Measurements from ENCODE around the gene ISX. TPM values are rescaled to one million over a fixed set of nuclear protein-coding genes. Genes with fewer than 3 reads are reported as not detected.
"Not testable (repeated sequence)": the region's sequence is repeated elsewhere in the genome, so short reads cannot be mapped to it uniquely, and the experiment has no call there.

The ISX gene
- polyA plus RNA-seq, 6 donors from 2014 or later, result not detected

DNA sequence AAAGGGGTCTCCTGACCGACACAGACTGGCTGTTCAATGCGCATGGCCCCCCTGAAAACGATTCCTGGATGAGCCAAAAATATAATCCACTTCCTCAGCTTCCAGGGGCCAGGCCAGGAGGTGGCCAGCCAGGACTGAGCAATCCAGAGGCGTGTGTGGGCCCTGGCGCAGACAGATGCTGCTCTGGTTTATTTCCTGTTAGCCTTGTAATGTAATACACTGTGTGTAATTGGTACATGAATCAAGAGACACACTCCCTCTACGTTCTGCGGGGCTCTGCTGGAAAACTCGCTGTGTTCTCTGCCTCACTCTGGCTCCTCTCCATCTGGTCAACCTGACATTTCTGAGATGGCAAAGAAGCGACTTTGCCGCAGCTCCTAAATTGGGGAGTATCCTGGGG lies 26.3 kb upstream of the ISX start:
- no peaks in the 10 kb centered on the region for H3K36me3 Mint-ChIP-seq

DNA sequence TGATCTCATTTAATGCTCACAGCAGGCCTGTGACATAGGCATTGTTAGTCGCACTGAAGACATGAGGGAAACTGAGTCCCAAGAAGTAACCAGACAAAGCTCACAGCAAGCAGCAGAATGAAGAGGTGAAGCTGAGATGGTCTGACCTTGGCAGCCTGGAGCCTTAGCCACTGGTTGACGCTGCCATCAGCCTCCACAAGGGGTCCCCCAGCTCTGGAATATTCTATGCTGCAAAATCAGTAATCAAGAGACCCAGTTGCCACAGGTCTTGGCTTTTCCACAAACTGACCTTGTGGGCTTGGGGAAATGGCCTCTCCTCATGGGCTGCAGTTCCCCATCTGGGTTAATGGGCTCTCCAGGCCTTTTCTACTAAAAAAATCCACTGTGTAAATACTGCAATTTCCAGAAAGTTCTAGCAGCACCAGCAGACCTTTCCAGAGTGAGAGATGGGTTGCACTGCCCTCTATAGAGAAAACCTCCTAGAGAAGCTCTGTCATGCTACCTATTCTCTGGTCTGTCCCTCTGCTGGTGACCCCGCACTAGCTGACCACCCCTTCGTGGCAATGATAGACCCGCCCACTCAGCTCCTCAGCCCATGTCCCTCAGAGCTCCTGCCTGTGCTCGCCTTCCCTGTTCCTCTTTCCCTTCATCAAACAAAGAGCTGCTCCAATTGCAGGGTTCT lies 22.6 kb upstream of the ISX start:
- H3K27ac Mint-ChIP-seq, result no peak overlapping the region
- peaks cover 17 to 38% (median 26%) of the 10 kb centered on the region in 3 donors for H3K27me3 Mint-ChIP-seq
- DNase-seq (no peak), ATAC-seq (ENCODE audit: low read depth in 2 of 2) (no peak)
- no peak overlapping the region for H3K4me3 Mint-ChIP-seq
- H3K36me3 Mint-ChIP-seq, result no peaks in the 10 kb centered on the region
- no peaks in the 10 kb centered on the region for H3K4me1 Mint-ChIP-seq
- H3K9me3 Mint-ChIP-seq, result peaks cover 0 to 8% (median 2%) of the 10 kb centered on the region in 7 donors

More for the DNA sequence above, 26.3 kb upstream of the ISX start:
- H3K4me1 Mint-ChIP-seq, result no peaks in the 10 kb centered on the region
- no peak for ATAC-seq (ENCODE audit: low read depth in 2 of 2)
- peak overlapping the region in 1 of 6 donors; percentile 59 for H3K27ac Mint-ChIP-seq
- H3K27me3 Mint-ChIP-seq, result peaks cover 19 to 46% (median 21%) of the 10 kb centered on the region in 3 donors
- no peak overlapping the region for H3K4me3 Mint-ChIP-seq
- H3K9me3 Mint-ChIP-seq, result peaks cover 0 to 2% (median 0%) of the 10 kb centered on the region in 7 donors
- DNase-seq, result no peak

DNA sequence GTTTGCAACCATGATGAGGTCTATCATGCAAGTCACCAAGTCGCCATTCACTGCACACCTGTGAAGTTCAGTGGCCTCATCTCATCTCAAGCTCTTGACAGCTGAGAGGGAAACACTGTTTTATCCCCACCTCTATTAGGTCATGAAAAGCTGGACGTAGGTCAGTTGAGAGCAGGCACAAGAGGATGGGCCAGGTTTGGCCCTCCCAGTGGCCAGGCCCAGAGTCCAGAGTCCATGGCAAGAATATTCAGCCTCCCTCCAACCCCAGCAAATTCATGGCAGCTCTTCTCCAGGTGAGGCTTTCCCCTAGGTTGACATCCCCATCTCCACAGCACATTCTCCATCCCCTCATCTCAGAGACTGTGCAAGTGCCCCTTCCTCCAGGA lies 22.0 kb upstream of the ISX start:
- Mint-ChIP-seq H3K27ac (no peak overlapping the region), H3K4me1 (no peaks in the 10 kb centered on the region), H3K27me3 (peaks cover 17 to 38% (median 29%) of the 10 kb centered on the region in 3 donors), H3K9me3 (peaks cover 0 to 11% (median 2%) of the 10 kb centered on the region in 7 donors), H3K36me3 (no peaks in the 10 kb centered on the region), H3K4me3 (no peak overlapping the region)
- ATAC-seq (ENCODE audit: low read depth in 2 of 2) (no peak), DNase-seq (no peak)

DNA sequence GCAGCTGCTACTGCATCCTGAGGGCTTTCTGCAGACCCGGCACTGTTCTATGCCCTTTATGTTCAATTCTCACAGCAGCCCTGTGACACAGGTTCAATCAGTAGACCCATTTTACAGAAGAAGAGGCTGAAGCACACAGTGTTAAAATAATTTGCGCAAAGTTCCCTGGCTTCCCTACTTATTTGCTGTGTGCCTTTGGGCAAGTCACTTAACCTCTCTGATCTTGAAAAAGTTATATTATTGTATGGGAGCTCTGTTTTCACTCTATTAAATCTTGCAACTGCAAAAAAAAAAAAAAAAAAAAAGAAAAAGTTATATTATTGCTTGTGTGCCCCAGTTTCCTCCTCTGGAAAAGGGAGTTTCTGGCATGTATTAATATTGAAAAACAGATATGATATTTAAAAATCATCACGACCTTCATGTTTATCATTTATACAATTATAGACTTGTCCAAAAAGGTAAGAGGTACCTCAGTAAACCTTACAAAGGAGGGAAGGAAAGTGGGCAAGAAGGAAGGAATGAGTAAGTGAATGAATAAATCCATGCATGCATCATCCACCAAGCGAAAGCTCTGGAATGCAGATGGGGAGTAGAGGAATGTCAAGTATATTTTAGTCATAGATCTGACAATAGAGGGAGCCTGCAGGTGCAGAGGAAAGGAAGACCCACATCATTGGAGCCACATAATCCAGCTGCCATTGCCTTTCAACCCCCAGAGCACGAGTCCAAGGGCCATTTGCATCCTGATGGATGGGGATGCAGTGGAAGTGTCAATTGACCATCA lies 21.2 kb upstream of the ISX start:
- DNase-seq (no peak), ATAC-seq (ENCODE audit: low read depth in 2 of 2) (no peak)
- H3K36me3 Mint-ChIP-seq, result no peaks in the 10 kb centered on the region
- H3K4me3 Mint-ChIP-seq, result no peak overlapping the region
- H3K9me3 Mint-ChIP-seq, result peaks cover 0 to 11% (median 2%) of the 10 kb centered on the region in 7 donors
- no peak overlapping the region for H3K27ac Mint-ChIP-seq
- no peaks in the 10 kb centered on the region for H3K4me1 Mint-ChIP-seq
- H3K27me3 Mint-ChIP-seq, result peaks cover 17 to 38% (median 30%) of the 10 kb centered on the region in 3 donors

DNA sequence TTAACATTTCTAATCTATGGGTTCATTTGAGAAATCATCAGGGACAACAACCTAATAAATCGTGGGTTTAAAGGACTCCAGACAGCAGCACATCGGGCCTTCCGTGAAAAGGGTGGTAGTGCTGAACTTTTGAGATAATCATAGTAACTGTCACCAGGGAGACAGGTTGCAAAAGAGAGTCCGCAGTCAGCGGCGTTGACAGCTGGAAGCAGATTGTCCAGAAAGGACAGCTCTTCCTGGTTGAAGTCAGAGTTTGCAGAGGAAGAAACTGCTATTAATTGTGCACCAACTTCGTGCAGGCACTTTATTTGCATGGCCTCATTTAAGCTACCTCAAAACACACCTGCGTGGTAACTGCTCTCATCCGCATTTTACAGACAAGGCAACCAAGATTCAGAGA lies 20.5 kb upstream of the ISX start:
- Mint-ChIP-seq H3K36me3 (no peaks in the 10 kb centered on the region), H3K9me3 (peaks cover 0 to 11% (median 2%) of the 10 kb centered on the region in 7 donors), H3K4me1 (no peaks in the 10 kb centered on the region), H3K27ac (no peak overlapping the region), H3K4me3 (no peak overlapping the region), H3K27me3 (peaks cover 14 to 39% (median 25%) of the 10 kb centered on the region in 3 donors)
- ATAC-seq (ENCODE audit: low read depth in 2 of 2) (no peak), DNase-seq (no peak)

DNA sequence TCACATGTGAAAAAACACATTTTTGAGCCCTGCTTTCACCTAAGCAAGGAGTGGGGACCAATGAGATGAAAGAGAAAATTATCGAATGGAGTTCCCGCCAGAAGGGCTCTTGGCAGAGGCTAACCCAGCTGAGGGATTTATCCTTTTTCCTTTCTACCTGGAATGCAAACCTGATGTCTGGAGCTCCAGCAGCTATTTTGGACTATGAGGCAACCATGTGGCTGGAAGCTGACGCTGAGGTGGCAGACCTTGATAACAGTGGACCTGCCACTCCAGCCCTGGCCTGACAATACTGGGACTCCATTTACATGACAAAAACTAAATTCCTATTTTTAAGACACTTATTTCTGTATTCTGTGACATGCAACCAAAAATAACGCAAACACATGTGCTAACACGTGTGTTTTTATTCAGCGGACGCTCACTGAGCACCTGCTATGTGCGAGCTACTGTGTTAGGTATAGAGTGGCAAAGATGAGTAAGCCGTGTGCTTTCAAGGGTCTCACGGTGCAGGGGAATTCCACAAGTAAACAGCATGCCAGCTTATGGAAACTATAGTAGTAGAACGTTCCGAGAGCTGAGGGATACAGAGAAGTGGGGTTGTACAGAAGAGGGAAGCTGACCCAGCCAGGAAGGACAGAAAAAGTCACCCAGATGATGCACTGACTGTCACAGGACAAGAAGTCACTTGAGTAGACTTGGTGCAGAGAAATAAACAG lies 19.1 kb upstream of the ISX start:
- H3K27me3 Mint-ChIP-seq, result peaks cover 16 to 39% (median 25%) of the 10 kb centered on the region in 3 donors
- H3K27ac Mint-ChIP-seq, result no peak overlapping the region
- H3K4me3 Mint-ChIP-seq, result no peak overlapping the region
- peaks cover 0 to 11% (median 2%) of the 10 kb centered on the region in 7 donors for H3K9me3 Mint-ChIP-seq
- ATAC-seq (ENCODE audit: low read depth in 2 of 2) (no peak), DNase-seq (no peak)
- H3K4me1 Mint-ChIP-seq, result no peaks in the 10 kb centered on the region
- H3K36me3 Mint-ChIP-seq, result no peaks in the 10 kb centered on the region

DNA sequence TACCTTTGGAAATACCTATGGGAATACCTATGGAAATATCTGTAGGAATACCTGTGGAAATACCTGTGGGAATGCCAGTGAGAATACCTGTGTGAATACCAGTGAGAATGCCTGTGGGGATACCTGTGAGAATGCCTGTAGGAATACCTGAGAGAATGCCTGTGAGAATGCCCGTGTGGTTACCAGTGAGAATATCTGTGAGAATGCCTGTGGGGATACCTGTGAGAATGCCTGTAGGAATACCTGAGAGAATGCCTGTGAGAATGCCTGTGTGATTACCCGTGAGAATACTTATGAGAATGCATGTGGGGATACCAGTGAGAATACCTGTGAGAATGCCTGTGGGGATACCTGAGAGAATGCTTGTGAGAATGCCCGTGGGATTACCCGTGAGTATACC lies 15.9 kb upstream of the ISX start:
- not testable (repeated sequence) for H3K4me3 Mint-ChIP-seq; ATAC-seq (ENCODE audit: low read depth in 2 of 2); H3K4me1 Mint-ChIP-seq; H3K36me3 Mint-ChIP-seq; H3K27ac Mint-ChIP-seq; DNase-seq
- H3K9me3 Mint-ChIP-seq, result peaks cover 0 to 11% (median 2%) of the 10 kb centered on the region in 7 donors
- H3K27me3 Mint-ChIP-seq, result peaks cover 12 to 38% (median 17%) of the 10 kb centered on the region in 3 donors

DNA sequence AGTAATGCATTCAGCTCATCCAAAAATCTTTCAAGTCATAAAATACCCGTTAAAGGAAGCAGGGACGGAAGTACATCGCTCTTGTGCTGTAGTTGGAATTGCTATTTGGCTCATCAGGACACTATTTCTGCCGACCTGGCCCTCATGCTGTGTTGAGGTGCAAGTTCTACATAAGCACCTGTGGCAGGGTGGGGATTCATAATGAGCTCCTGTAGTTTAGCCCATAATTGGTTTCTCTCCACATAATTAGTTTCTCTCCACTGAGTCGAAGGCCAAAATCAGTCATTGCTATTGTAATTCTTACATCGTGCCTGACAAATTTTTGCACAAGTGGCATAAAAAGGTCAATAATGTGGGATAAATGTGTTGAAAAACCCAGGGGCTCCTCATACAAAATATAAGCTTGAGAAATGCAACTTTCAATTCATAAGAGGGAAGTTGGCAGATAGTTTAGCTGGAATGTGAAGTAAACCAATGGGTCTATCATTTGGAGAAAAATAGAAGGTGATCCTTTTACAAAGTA lies 14.9 kb upstream of the ISX start:
- no peak for ATAC-seq (ENCODE audit: low read depth in 2 of 2)
- H3K4me1 Mint-ChIP-seq, result no peaks in the 10 kb centered on the region
- no peak overlapping the region for H3K4me3 Mint-ChIP-seq
- H3K9me3 Mint-ChIP-seq, result peaks cover 0 to 8% (median 2%) of the 10 kb centered on the region in 7 donors
- H3K27me3 Mint-ChIP-seq, result peaks cover 13 to 35% (median 20%) of the 10 kb centered on the region in 3 donors
- DNase-seq, result no peak
- no peaks in the 10 kb centered on the region for H3K36me3 Mint-ChIP-seq
- H3K27ac Mint-ChIP-seq, result no peak overlapping the region

DNA sequence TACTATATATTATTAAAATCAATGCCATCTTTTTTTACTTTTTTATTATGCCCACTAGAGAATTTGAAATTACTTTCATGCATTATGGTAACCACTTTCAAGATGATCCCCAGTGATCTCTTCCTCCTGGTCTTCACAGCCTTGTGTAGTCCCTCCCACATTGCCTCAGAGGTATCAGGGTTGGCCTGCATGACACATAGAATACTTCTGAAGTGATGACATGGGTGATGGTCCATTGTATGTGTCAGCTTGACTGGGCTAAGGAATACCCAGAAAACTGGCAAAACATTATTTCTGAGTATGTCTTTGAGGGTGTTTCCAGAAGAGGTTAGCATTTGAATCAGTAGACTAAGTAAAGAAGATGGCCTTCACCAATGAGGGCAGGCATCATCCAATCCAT lies 14.2 kb upstream of the ISX start:
- Mint-ChIP-seq H3K27me3 (peaks cover 15 to 32% (median 20%) of the 10 kb centered on the region in 3 donors), H3K4me3 (no peak overlapping the region), H3K9me3 (peaks cover 0 to 10% (median 4%) of the 10 kb centered on the region in 7 donors), H3K36me3 (no peaks in the 10 kb centered on the region), H3K4me1 (no peaks in the 10 kb centered on the region), H3K27ac (no peak overlapping the region)
- no peak for DNase-seq
- no peak for ATAC-seq (ENCODE audit: low read depth in 2 of 2)

DNA sequence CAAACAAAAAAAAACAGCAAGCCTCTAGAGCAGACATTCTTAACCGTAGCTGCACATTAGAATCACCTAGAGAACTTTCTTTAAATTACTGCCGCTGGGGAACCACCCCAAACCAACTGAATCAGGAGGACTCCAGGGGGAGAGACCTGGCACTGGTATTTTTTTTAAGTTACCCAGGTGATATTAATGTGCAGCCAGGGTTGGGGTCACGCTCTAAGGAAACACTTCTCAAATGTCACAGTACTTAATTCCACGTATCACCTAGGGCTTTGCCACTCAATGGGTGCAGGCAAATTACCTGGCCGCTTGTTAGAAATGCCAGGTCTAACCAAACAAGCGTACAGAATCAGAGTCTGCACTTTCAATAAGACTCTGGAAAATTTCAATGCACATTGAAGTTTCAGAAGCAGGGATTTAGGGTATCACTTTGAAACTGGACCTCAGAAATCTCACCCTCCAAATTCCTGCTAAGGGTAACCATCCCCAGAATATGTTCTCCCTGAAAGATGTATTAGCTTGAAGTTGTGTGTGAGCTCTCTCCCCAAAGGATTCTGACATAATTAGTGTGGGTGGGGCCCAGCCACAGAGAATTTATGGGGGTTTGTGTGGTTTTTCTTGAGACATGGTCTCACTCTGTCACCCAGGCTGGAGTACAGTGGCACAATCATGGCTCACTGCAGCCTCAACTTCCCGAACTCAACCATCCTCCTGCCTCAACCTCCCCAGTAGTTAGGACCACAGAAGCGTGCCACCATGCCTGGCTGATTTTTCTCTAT lies 12.7 kb upstream of the ISX start:
- Mint-ChIP-seq H3K9me3 (peaks cover 0 to 12% (median 3%) of the 10 kb centered on the region in 7 donors), H3K36me3 (no peaks in the 10 kb centered on the region), H3K4me3 (no peak overlapping the region), H3K27ac (no peak overlapping the region), H3K4me1 (no peaks in the 10 kb centered on the region), H3K27me3 (peaks cover 18 to 32% (median 20%) of the 10 kb centered on the region in 3 donors)
- DNase-seq (no peak), ATAC-seq (ENCODE audit: low read depth in 2 of 2) (no peak)

DNA sequence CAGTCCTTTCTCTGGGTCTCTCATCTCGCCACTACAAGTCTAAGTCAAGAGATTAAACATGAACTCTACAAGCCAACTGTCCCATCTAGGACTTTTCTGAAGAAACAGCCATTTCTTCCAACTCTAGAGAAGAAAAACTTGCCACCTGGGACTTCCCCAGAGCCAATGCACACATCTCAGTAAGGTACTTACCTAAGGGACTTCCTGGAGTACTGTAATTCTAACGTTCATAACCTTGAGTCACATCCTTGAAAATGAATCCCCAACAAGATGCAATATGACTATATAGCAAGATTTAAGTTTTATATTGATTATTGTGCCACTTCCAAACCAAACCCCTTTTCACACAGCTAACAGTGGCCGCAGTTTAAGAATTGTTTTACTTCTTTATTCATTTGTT lies 11.9 kb upstream of the ISX start:
- no peak for DNase-seq
- Mint-ChIP-seq H3K27ac (no peak overlapping the region), H3K4me1 (no peaks in the 10 kb centered on the region), H3K27me3 (peaks cover 18 to 28% (median 20%) of the 10 kb centered on the region in 3 donors), H3K36me3 (no peaks in the 10 kb centered on the region), H3K9me3 (peaks cover 0 to 14% (median 5%) of the 10 kb centered on the region in 7 donors), H3K4me3 (no peak overlapping the region)
- no peak for ATAC-seq (ENCODE audit: low read depth in 2 of 2)

DNA sequence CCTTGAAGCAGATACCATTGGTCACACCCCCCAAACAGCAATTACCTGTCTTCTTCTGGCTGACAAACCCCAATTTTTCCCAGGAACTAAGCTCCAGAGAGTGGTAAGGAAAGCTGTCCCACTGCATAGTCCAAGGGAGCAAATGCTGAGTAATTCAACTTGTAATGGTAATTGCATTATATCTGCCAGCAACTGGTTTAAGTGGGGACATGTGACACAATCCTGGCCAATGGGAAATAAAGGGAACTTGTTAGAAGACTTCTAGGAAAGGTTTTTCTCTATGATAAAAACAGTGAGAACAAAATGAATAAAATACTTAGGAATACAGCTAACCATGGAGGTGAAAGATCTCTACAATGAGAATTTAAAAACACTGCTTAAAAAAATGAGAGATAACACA lies 9.5 kb upstream of the ISX start:
- H3K9me3 Mint-ChIP-seq, result peaks cover 0 to 22% (median 7%) of the 10 kb centered on the region in 7 donors
- no peaks in the 10 kb centered on the region for H3K4me1 Mint-ChIP-seq
- no peaks in the 10 kb centered on the region for H3K36me3 Mint-ChIP-seq
- DNase-seq (no peak), ATAC-seq (ENCODE audit: low read depth in 2 of 2) (no peak)
- H3K4me3 Mint-ChIP-seq, result no peak overlapping the region
- H3K27ac Mint-ChIP-seq, result no peak overlapping the region
- H3K27me3 Mint-ChIP-seq, result peaks cover 11 to 32% (median 19%) of the 10 kb centered on the region in 3 donors

DNA sequence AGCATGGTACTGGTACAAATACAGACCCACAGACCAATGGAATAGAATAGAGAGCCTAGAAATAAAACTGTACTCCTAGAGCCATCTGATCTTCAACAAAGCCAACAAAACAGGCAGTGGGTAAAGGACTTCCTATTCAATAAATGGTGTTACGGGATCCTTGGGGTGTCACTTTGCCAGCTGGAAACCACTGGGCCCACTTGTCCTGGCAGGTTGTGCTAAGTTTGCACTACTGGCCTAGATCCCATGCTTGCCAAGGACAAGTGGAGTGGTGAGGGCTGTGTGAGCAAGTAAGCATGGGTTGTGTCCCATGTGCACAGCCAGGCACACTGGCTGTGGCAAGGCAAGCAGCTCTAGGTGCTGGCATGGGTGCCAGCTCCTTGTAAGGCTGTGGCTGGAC lies 8.8 kb upstream of the ISX start:
- Mint-ChIP-seq H3K27ac (no peak overlapping the region), H3K4me1 (no peaks in the 10 kb centered on the region), H3K27me3 (peaks cover 11 to 32% (median 17%) of the 10 kb centered on the region in 3 donors), H3K36me3 (no peaks in the 10 kb centered on the region), H3K4me3 (no peak overlapping the region), H3K9me3 (peaks cover 0 to 22% (median 7%) of the 10 kb centered on the region in 7 donors)
- ATAC-seq (ENCODE audit: low read depth in 2 of 2), result no peak
- DNase-seq, result no peak

All from naive B cell (primary cell).